AML-193 (cell line): ENCODE measurements around the gene OR11H12.
"Not testable (repeated sequence)": the region's sequence is repeated elsewhere in the genome, so short reads cannot be mapped to it uniquely, and the experiment has no call there.

ENCODE experiments used
- DNase-seq, 2 experiments: peaks; one replicate each; lab custom pipeline; 2025; lab: John Stamatoyannopoulos, UW

OR11H12 gene, protein sequence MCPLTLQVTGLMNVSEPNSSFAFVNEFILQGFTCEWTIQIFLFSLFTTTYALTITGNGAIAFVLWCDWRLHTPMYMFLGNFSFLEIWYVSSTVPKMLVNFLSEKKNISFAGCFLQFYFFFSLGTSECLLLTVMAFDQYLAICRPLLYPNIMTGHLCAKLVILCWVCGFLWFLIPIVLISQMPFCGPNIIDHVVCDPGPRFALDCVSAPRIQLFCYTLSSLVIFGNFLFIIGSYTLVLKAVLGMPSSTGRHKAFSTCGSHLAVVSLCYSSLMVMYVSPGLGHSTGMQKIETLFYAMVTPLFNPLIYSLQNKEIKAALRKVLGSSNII

GRCh38 chr14:18600817-18601216 lies at the start of gene OR11H12:
OR11H12 (plus strand) TSS chr14:18601117; CDS start chr14:18601117, 0 bp downstream.
- DNase-seq, result not testable (repeated sequence)

GRCh38 chr14:18582908-18583307 lies 18.0 kb upstream of the OR11H12 start:
- not testable (repeated sequence) for DNase-seq

DNA sequence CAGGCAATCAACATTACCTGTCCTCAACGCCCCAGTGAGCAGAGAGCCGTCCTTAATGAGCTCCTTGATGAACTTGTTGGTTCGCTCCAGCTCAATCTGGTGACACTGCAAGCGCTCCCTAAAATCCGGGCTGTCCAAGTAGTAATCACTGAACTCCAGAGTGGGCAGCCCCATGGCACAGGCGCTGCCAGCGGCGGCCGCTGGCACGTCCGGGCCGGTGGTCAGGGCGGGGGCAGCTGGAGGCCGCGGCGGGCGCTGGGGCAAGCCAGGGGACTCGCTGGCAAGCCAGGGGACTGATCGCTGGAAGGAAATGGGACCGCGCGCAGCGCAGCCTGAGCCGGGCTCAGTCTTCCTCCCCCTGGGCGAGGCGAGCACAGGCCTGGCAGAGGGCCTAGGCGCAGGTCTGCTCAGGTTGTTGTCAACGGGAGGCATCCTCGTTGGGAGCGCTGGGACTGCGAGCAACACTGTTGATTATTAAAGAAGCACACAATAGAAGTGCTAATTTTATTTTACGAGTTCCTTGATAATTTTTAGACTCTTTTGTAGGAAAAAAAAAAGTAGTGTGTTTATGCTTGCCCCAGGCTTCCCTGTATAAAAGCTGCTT lies 25.8 kb downstream of the OR11H12 start:
- DNase-seq, result not testable (repeated sequence)

DNA sequence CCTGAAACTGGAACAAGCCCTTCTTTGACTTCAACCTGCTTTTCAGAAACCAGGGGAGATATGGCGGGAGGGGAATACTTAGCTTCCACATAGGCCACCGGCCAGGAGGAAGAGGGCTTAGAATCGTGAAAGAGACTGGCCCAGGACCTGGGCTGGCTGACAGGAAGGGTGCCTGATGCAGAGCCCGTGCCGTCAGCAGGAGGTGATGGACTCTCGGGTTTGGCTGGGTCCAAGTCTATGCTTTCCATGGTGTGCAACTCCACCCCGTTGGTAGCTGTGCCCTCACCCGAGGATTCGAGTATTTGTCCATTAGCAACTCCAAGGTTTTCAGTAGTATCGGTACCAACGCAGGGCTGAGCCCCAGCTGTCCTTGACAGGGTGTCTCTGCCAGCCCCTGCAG lies 35.1 kb downstream of the OR11H12 start:
- DNase-seq, result not testable (repeated sequence)

DNA sequence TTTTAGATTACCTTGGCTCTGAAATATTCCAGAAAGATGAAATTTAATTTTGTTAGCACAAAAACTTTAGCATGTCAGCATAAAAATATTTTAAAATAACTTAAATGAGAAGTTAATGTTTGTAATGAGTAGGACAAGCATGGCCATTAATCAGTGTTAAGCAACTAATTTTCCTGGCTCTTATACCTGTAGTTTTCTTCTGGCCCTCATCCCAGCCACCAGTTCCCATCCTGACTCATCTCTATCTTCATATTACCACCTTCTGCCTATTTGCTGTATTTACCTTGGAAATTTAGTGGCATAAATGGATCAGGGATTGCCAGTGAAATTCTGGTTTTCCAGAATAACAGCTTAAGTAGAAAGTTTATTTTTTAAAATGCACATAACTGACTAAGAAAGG lies 37.1 kb downstream of the OR11H12 start:
- not testable (repeated sequence) for DNase-seq

DNA sequence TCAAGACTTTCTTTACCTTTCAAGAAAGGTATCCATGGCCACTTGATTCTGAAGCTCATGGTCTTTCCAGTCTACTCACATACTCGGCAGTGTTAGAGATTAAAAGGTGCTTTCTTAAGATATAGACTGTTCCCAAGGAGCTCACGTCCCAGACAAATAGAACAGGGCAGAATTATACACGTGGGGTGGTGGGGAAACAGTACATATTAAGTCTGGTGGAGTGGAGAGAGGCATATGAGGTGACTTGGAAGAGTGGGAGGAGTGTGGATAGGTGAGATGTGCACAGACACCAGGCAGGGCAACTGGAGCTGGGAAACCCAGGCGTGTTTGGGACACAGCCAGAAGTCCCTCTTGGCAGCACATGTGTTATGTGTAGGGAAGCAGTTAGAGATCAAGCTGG lies 37.9 kb downstream of the OR11H12 start:
- DNase-seq, result not testable (repeated sequence)

DNA sequence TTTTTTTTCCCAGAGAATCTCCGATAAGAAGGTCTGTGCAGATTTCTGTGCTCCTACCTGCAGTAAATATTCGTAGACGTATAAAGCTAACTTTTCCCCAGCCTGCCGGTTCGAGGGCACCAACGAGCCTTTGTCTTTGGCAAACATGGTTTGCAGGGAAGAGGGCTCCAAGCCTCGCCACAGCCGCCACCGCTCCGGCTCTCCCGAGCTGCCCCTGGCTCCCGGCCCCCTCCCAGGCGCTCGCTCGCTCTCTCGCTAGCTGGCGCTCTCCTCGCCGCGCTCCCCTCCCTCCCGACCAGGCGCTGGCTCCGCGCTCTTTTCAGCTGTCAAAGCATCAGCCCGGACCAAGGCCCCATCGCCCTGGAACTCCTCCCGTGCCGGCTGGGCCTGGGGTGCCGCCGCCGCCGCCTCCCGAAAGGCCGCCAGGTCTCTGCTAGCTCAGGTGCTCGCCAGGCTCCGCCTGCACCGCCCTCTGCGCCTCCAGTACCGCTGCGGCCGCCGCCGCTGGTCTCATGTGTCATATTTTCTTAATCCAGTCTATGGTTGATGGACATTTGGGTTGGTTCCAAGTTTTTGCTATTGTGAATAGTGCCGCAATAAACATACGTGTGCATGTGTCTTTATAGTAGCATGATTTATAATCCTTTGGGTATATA lies 45.3 kb downstream of the OR11H12 start:
- DNase-seq, result not testable (repeated sequence)
